RWPE2 (cell line): ENCODE measurements around the gene DLL4.
A peak's percentile ranks its signal among the peaks of the same experiment; 100 is the strongest.

Experiments
- ATAC-seq: fragments of 200-7000 bp; cut with Tn5 transposase; 3 replicates; pipeline ENCODE4 v1.9.1; 2021; ENCODE audit warnings: low read depth
- DNase-seq: peaks from one replicate; pipeline ENCODE4 v3.0.0-alpha.2; 2020; ENCODE audit warnings: low spot score
- H3K27ac ChIP-seq: fragments of 450-650 bp; 2 replicates; pipeline ENCODE4 v1.5.1; 2017; ENCODE audit warnings: mild to moderate bottlenecking; ENCODE audit not compliant: poor library complexity, severe bottlenecking
- H3K27me3 ChIP-seq: fragments of 250-450 bp; sonication (Bioruptor Pico); 2 replicates; pipeline ENCODE4 v1.5.1; 2021; ENCODE audit warnings: mild to moderate bottlenecking, moderate library complexity; ENCODE audit not compliant: insufficient read depth, poor library complexity, severe bottlenecking
- H3K36me3 ChIP-seq: fragments of 250-450 bp; sonication (Bioruptor Pico); 2 replicates; pipeline ENCODE4 v1.5.1; 2020; ENCODE audit warnings: low read depth, mild to moderate bottlenecking, moderate library complexity
- H3K4me1 ChIP-seq: fragments of 250-450 bp; sonication (Bioruptor Pico); 2 replicates; pipeline ENCODE4 v1.5.1; 2021; ENCODE audit warnings: mild to moderate bottlenecking, moderate library complexity; ENCODE audit not compliant: insufficient read depth, poor library complexity, severe bottlenecking
- H3K4me3 ChIP-seq: fragments of 250-450 bp; sonication (Bioruptor Pico); 2 replicates; pipeline ENCODE4 v1.5.1; 2021; ENCODE audit warnings: mild to moderate bottlenecking, moderate library complexity; ENCODE audit not compliant: severe bottlenecking
- H3K9me3 ChIP-seq: fragments of 250-450 bp; sonication (Bioruptor Pico); 2 replicates; pipeline ENCODE4 v1.5.1; 2021; ENCODE audit warnings: mild to moderate bottlenecking, moderate library complexity; ENCODE audit not compliant: severe bottlenecking
- TF ChIP-seq, protein P1 (sequence below): fragments of 450-650 bp; IDR thresholded peaks from one replicate; pipeline ENCODE4 v1.5.1; 2017; ENCODE audit warnings: mild to moderate bottlenecking, moderate library complexity; ENCODE audit not compliant: poor library complexity, severe bottlenecking

Gene DLL4

DNA sequence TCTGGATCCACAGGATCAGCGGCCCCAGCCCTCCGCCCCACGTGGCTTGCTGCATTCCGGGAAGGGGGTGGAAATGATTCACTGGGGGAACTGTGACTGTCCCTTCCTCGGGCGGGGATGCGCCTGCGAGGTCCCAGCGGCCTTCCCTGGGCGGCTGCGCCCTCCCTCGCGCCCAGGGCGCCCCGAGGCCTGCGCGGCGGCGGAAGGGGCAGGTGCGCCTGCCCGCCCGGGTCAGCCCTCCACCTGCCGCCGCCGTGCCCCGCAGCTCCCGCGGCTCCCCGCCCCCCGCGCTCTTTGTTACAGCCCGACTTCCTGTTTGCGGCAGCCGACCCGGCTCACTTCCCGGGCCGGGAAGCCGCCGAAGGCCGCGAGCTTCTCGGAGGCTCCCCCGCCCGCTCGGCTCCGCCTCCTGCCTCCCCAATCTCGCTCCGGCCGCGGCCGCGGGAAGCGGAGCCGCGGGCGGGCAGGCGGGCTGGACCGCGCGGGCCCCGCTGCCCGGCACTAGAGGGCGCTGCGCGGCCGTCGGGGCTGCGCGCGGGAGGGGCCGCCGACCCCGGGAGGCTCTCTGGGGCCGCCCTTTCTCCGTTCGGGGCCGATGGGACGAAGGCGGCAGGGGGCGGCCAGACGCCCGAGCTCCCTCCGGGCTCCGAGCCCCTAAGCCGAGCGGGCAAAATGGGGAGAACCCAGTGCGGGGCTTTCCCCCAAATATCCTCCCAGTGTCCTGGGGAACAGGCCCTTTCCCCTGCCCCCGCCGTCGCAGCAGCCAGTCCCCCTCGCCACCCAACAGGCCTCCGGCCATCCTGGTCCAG is 12.6 kb downstream of the DLL4 start:
- TF ChIP-seq, protein P1, sequence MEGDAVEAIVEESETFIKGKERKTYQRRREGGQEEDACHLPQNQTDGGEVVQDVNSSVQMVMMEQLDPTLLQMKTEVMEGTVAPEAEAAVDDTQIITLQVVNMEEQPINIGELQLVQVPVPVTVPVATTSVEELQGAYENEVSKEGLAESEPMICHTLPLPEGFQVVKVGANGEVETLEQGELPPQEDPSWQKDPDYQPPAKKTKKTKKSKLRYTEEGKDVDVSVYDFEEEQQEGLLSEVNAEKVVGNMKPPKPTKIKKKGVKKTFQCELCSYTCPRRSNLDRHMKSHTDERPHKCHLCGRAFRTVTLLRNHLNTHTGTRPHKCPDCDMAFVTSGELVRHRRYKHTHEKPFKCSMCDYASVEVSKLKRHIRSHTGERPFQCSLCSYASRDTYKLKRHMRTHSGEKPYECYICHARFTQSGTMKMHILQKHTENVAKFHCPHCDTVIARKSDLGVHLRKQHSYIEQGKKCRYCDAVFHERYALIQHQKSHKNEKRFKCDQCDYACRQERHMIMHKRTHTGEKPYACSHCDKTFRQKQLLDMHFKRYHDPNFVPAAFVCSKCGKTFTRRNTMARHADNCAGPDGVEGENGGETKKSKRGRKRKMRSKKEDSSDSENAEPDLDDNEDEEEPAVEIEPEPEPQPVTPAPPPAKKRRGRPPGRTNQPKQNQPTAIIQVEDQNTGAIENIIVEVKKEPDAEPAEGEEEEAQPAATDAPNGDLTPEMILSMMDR, result peak; percentile 100
- H3K4me1 ChIP-seq, result no peaks in the 10 kb centered on the region
- H3K4me3 ChIP-seq, result peak overlapping the region; percentile 45
- ATAC-seq (peak; percentile 76), DNase-seq (peak; percentile 77)
- no peaks in the 10 kb centered on the region for H3K27me3 ChIP-seq
- H3K27ac ChIP-seq, result peak overlapping the region; percentile 1
- no peaks in the 10 kb centered on the region for H3K36me3 ChIP-seq
- no peaks in the 10 kb centered on the region for H3K9me3 ChIP-seq

DNA sequence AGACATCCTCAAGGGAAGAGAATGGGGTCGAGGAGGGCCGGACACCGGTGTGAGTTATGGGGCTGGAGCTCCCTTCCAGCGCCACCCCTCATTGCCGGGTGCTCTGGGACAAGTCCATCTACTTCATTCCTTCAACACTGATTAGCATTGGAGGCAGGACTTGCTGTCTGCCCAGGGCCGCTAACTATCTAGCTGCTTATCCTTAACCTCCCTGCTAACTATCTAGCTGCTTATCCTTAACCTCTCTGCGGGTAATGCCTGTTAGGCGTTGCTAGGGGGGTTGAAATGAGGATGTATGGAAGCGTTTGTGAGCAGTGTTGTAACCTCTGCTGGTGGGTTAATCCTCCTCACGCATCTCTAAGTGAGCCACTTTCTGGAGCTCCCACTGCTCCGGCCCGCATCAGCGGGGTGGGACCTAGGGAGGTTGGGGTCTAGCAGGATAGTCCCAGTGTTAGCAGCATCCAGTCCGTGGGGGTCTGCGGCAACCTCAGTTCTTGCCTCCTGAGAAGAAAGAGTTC is 13.3 kb downstream of the DLL4 start:
- Histone ChIP-seq H3K27ac (no peak overlapping the region), H3K4me1 (no peaks in the 10 kb centered on the region), H3K4me3 (peak overlapping the region; percentile 45), H3K9me3 (no peaks in the 10 kb centered on the region), H3K36me3 (no peaks in the 10 kb centered on the region), H3K27me3 (no peaks in the 10 kb centered on the region)
- peak; percentile 67 for DNase-seq
- no peak; the same call in 2 of the 3 replicates for ATAC-seq
- TF ChIP-seq, protein P1, result no peak

DNA sequence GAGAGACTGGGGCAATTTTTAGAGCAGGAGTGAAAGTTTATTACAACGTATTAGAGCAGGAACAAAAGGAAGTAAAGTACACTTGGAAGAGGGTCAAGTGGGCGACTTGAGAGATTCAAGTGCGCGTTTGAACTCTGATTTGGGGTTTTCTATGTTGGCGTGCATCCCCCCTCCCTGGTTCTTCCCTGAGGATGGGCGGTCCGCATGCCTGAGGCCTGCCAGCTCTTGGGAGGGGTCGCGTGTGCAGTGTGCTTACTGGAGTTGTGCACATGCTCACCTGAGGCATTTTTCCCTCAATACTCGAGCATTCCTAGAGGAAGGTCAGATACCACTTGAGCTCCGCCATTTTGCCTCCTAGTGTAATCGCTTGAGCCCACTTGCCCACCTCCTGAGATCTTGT is 13.7 kb downstream of the DLL4 start:
- Histone ChIP-seq H3K36me3 (no peaks in the 10 kb centered on the region), H3K27me3 (no peaks in the 10 kb centered on the region), H3K4me1 (no peaks in the 10 kb centered on the region), H3K27ac (no peak overlapping the region), H3K4me3 (no peak overlapping the region), H3K9me3 (no peaks in the 10 kb centered on the region)
- ATAC-seq (no peak), DNase-seq (no peak)
- TF ChIP-seq, protein P1, result no peak

DNA sequence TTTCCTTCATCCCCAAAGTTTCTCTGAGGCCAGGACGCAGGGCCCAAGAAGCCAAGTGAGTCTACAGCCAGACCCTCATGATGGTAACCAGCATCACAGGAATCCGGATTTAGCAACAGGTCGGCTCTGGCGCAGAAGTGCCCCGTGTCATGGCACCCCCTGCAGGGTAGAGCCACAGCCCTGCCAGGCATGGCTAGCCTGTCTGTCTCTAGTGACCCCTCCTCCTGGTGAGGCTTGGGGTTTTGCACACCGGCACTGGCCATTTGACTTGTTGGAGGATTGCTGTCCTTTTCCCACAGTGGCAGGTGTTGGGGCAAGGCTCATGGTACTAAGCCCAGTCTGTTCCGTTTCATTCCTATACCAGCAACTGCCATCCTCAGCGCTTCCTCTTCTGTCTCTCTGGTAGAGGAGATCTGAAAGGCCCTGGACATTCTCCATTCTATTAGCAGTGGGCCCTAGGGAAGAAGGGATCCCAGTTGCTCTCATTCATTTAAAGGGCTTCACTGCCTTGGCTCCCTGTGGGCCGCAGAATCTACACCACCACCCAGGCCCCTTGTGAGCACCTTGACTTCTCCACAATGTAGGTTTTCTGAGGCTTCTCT is 14.7 kb downstream of the DLL4 start:
- no peaks in the 10 kb centered on the region for H3K9me3 ChIP-seq
- ATAC-seq, result no peak
- DNase-seq, result no peak

More for the DNA sequence above, 14.7 kb downstream of the DLL4 start:
- Histone ChIP-seq H3K4me1 (no peaks in the 10 kb centered on the region), H3K36me3 (no peaks in the 10 kb centered on the region), H3K27ac (no peak overlapping the region), H3K4me3 (no peak overlapping the region), H3K27me3 (no peaks in the 10 kb centered on the region)
- TF ChIP-seq, protein P1, result no peak
